ENCODE measurements around the gene SLF2. TPM values are rescaled to one million over a fixed set of nuclear protein-coding genes. Genes with fewer than 3 reads are reported as not detected.

The SLF2 gene
- total and polyA plus RNA-seq, 9 of the 15 experiments (the other 6 are each of a cell fraction or from before 2014, with no cell fraction given), result 1.7 to 18.4 (median 7.8) TPM

DNA sequence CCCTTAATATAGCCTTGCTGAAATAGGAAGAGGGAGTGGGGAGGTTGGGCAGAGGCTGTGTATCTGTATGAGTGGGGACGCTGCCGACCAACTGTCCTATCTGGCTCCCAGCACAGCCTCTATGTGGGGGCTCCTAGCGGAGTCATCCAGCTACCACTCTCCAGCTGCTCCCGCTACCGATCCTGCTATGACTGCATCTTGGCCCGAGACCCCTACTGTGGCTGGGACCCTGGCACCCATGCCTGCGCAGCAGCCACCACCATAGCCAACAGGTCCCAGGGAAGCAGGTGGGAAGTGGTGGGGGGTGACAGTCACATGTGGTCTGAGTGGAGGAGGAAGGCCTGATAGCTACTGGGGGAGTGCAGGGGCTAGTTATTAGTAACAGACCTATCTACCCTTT lies 67.9 kb downstream of the SLF2 start:
- H4K20me1 ChIP-seq (replicated peaks; ENCODE audit: control insufficient read depth, insufficient read depth, low read length), result no peaks in the 10 kb centered on the region; the same call in 1 of the 2 replicates
- H3K27me3 ChIP-seq (ENCODE audit: control insufficient read depth in 2 of 2, insufficient read depth in 2 of 2, low read length in 2 of 2), result no peaks in the 10 kb centered on the region
- no peak for FAIRE-seq
- H3K27ac ChIP-seq (ENCODE audit: extremely low read depth, low read depth, low read length), result no peak overlapping the region
- DNase-seq (ENCODE audit: extremely low read depth in 1 of 4, low spot score in 3 of 4), result no peak
- peaks cover 0 to 4% of the 10 kb centered on the region in 2 experiments; a peak in 2 of 5 replicates for H3K4me1 ChIP-seq (replicated peaks in 1 of 2; ENCODE audit: control insufficient read depth in 2 of 2, insufficient read depth in 2 of 2, low read length in 2 of 2)
- H3K36me3 ChIP-seq (ENCODE audit: control insufficient read depth, insufficient read depth, low read length), result peaks cover 20% of the 10 kb centered on the region; the same call in 2 of the 3 replicates
- no peak overlapping the region for H3K4me2 ChIP-seq (ENCODE audit: insufficient read depth, low read length)
- no peak for ATAC-seq
- H3K79me2 ChIP-seq (ENCODE audit: control insufficient read depth, insufficient read depth, low read length), result 0 out of 3 replicates have a peak, but pooled peaks cover 2% of the 10 kb centered on the region
- WGBS (ENCODE audit: insufficient coverage, low coverage, missing lambda C conversion rate), result 93% methylated on average over 7 of the region's 7 CpGs
- no peaks in the 10 kb centered on the region for H3K9me3 ChIP-seq (replicated peaks; ENCODE audit: control insufficient read depth, insufficient read depth, low read depth, low read length)
- in situ Hi-C loops (cut with MboI), result loop anchor here (25.0 kb wide), 1 partner anchor 1057 kb away; no protein-coding TSS in a partner anchor
- POLR2A ChIA-PET, result no interaction called here
- no peaks in the 10 kb centered on the region for H3K9me1 ChIP-seq (ENCODE audit: control insufficient read depth, insufficient read depth, low read length)
- intact Hi-C loops (cut with micrococcal nuclease), result no loop called here
- BruUV-seq (replicated peaks), result no TSS peak
- no peak overlapping the region for H2AFZ ChIP-seq (ENCODE audit: low read depth, low read length)
- no peak overlapping the region for H3K9ac ChIP-seq (ENCODE audit: insufficient read depth in 1 of 2, low read depth in 2 of 2, low read length in 2 of 2)
- TF ChIP-seq HDAC6 (IDR thresholded peaks at IDR 0.05; ENCODE audit: low read depth, low read length), result no peak
- TF ChIP-seq, protein P1, sequence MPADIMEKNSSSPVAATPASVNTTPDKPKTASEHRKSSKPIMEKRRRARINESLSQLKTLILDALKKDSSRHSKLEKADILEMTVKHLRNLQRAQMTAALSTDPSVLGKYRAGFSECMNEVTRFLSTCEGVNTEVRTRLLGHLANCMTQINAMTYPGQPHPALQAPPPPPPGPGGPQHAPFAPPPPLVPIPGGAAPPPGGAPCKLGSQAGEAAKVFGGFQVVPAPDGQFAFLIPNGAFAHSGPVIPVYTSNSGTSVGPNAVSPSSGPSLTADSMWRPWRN (IDR thresholded peaks at IDR 0.05; ENCODE audit: low read depth), result no peak
- TF ChIP-seq ZNF445 (CRISPR knock-in tag; IDR thresholded peaks at IDR 0.05; ENCODE audit: low read depth), result no peak
- no peak for TF ChIP-seq RBM25 (IDR thresholded peaks at IDR 0.05; ENCODE audit: low read depth, low read length, severe bottlenecking)
- TF ChIP-seq SRSF7 (optimal IDR thresholded peaks at IDR 0.05; ENCODE audit: low read depth, low read length), result no peak
- no peak for TF ChIP-seq ZNF408 (CRISPR knock-in tag; IDR thresholded peaks at IDR 0.05; ENCODE audit: low read depth)
- TF ChIP-seq, protein P2, sequence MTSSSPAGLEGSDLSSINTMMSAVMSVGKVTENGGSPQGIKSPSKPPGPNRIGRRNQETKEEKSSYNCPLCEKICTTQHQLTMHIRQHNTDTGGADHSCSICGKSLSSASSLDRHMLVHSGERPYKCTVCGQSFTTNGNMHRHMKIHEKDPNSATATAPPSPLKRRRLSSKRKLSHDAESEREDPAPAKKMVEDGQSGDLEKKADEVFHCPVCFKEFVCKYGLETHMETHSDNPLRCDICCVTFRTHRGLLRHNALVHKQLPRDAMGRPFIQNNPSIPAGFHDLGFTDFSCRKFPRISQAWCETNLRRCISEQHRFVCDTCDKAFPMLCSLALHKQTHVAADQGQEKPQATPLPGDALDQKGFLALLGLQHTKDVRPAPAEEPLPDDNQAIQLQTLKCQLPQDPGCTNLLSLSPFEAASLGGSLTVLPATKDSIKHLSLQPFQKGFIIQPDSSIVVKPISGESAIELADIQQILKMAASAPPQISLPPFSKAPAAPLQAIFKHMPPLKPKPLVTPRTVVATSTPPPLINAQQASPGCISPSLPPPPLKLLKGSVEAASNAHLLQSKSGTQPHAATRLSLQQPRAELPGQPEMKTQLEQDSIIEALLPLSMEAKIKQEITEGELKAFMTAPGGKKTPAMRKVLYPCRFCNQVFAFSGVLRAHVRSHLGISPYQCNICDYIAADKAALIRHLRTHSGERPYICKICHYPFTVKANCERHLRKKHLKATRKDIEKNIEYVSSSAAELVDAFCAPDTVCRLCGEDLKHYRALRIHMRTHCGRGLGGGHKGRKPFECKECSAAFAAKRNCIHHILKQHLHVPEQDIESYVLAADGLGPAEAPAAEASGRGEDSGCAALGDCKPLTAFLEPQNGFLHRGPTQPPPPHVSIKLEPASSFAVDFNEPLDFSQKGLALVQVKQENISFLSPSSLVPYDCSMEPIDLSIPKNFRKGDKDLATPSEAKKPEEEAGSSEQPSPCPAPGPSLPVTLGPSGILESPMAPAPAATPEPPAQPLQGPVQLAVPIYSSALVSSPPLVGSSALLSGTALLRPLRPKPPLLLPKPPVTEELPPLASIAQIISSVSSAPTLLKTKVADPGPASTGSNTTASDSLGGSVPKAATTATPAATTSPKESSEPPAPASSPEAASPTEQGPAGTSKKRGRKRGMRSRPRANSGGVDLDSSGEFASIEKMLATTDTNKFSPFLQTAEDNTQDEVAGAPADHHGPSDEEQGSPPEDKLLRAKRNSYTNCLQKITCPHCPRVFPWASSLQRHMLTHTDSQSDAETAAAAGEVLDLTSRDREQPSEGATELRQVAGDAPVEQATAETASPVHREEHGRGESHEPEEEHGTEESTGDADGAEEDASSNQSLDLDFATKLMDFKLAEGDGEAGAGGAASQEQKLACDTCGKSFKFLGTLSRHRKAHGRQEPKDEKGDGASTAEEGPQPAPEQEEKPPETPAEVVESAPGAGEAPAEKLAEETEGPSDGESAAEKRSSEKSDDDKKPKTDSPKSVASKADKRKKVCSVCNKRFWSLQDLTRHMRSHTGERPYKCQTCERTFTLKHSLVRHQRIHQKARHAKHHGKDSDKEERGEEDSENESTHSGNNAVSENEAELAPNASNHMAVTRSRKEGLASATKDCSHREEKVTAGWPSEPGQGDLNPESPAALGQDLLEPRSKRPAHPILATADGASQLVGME (CRISPR knock-in tag; IDR thresholded peaks at IDR 0.05), result no peak
- TF ChIP-seq RBM22 (IDR thresholded peaks at IDR 0.05; ENCODE audit: low read depth, low read length, poor library complexity, severe bottlenecking), result no peak
- no peak for TF ChIP-seq SRSF3 (IDR thresholded peaks at IDR 0.05; ENCODE audit: insufficient read depth, low read length)
- no peak for TF ChIP-seq SMAD3 (CRISPR knock-in tag; conservative IDR thresholded peaks at IDR 0.05)
- TF ChIP-seq CBX8 (IDR thresholded peaks at IDR 0.05; ENCODE audit: borderline replicate concordance, extremely low read depth, low read depth, low read length, poor library complexity, severe bottlenecking), result no peak
- CTCF ChIA-PET (ENCODE audit: low intra/inter-chr PET ratio), result no interaction called here
- no peak overlapping the region for H3K4me3 ChIP-seq
